ENCODE measurements around the gene CRYGB.
"Not testable (repeated sequence)": the region's sequence is repeated elsewhere in the genome, so short reads cannot be mapped to it uniquely, and the experiment has no call there.

The CRYGB gene

DNA sequence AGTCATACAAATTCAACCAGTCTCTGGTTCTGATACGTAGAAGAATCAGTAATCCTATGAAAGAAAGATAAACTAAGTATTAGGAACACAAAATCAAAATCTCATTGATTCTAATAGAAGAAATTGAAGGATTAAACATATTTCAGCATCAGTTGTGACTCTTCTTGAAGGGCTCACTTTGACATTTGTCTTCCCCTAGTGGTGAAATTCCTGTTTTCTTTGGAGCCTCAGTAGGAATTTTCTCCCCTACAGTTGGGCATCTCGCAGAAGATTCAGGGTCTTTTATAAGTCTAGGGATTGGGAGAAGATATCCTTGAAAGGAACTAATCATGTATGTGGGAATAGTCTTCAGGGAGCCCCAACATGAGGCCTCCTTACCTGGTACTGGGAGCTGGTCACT is 2.8 kb upstream of the CRYGB start:
- DNase-seq, result no peak

DNA sequence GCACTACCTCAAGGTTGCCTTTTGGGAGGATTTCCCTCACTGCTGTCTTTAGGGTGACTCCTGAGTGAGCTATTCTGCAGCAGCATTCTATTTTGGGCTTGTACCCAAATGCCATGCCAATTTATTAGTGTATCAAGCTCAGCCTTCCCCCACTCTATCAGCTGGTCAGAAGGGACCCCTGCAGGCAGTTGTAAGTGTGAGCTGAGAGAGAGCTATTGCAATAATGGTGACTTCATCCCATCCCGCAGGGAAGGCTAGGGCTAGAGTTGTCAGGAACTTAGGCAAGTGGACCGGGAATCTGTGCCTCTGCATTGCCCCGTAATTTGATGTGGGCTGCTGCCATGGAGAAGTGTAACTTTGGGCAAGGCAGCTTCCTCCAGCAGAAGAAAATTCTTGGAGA is 1.8 kb upstream of the CRYGB start:
- DNase-seq, result no peak

DNA sequence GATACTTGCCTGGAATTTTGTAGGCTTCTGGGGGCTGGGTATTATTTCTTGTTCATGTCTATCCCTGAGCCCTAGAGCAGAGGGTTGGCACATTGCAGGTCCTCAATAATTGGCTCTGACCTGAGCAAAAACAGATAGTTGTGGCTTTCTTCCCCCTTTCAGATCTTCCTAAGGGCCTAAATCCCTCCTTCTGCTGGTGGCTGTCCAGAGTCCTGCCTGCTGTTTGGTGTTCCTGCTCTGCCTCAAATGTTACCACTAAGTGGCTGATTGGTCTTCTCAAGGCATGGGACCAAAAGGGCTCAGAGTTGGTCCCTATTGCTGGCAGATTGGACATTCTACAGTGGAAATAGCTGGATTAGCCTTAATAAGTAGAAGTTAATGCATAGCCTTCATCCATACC is 1.1 kb upstream of the CRYGB start:
- no peak for DNase-seq

DNA sequence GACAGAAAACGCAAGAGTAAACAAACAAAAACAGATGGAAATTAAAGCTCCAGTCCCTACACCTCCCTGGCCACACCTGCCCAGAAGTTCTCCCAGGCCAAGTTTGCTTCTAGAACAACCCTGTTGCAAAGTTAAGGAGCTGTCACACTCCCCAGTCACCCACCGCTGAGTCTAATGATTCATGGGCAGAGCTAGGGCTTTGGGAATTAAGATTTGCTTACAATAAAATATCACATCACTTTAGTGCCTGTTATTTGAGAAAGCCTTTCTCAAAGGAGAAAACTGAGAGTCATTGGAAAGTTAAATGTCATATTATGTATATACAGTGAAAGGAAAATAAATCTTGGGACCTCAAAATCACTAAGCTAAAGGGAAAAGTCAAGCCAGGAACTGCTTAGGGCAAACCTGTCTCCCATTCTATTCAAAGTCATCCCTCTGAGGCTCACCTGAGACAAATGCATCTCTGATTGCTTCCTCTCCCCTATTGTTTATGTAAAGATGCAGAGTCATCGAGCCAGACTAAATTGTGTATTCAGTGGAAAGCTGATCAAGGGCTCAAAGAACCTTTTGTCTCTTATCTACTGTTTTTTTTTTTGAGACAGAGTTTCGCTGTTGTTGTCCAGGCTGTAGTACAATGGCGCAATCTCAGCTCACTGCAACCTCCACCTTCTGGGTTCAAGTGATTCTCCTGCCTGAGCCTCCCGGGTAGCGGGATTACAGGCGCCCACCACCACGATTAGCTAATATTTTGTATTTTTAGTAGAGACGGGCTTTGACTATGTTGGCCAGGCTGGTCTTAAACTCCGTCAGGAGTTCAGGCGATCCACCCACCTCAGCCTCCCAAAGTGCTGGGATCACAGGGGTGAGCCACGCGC is 2.8 kb downstream of the CRYGB start:
- DNase-seq, result no peak

DNA sequence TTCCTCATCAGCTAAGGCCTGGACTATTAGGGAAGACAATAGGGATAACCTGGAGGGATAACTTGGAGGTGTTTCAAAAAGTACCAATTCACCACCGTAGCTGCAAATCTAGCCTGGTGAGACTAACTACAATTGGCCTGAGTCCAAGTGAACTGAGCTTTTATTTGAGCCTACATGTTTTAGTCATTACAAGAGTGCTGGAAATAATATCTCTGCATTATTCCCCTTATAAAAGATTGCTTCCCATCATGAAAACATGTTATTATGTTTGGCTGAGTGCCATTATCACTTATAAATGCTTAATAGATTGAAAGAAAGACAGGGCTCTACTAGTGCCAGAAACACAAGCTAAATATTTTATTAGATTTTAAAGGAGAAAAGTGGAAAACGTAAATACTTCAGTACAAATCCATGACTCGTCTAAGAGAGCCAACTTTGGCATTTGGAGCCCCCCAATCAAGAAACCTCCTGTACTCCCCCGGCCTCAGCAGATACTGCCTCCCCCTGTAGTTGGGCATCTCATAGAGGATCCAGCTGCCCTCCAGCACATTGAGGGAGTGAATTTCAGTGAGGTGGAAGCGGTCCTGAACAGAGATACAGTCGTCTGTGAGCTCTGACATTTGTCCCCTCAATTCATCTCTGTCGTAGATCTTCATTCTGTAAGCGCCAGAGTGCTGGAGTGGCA is 3.6 kb downstream of the CRYGB start:
- DNase-seq, result peak; percentile 56

DNA sequence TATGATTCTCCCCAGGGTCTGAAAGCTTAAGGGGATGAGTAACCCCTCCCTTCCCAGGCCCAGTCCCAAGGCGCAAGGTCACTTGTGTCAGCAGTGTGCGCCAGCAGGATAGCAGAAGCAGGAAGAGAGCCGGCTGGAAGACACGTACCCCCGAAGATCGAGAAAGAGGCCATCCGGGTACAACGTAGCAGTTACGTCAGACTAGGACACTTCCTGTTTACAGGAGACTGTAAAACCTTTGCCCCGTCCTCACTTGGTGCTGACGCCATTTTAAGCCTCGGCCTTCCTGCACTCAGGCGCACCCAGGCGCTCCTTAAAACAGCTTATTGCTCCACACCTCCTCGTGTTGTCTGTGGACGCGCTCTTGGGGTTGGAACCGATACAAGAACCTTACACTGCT is 6.5 kb downstream of the CRYGB start:
- no peak for DNase-seq

DNA sequence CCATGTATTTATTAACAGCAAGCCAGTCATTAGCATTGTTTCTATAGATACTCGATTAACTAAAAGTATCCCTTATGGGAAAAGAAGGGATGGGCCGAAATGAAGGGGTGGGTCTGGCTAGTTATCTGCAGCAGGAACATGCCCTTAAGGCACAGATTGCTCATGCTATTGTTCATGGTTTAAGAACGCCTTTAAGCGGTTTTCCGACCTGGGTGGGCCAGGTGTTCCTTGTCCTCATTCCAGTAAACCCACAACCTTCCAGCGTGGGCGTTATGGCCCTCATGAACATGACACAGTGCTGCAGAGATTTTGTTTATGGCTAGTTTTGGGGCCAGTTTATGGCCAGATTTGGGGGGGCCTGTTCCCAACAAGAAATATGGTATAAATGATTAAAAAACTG is 7.6 kb downstream of the CRYGB start:
- not testable (repeated sequence) for DNase-seq

DNA sequence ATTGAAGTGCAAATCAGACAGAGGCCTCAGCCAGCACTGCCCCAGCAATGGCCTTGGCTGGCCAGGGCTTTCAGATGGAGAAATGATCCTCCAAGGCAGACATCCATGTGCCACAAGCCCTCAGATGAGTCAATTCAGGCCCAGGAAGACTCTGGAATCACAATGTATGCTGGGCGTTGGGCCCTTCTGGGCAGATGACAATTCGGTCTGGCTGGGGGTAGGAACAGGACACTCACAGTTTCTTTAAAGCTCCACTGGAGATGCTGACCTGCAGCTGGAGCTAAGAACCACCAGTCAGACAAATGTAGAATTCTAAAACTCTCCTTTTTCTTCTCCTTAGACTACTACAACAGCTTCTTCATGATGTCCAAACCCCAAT is 9.3 kb downstream of the CRYGB start:
- no peak for DNase-seq

DNA sequence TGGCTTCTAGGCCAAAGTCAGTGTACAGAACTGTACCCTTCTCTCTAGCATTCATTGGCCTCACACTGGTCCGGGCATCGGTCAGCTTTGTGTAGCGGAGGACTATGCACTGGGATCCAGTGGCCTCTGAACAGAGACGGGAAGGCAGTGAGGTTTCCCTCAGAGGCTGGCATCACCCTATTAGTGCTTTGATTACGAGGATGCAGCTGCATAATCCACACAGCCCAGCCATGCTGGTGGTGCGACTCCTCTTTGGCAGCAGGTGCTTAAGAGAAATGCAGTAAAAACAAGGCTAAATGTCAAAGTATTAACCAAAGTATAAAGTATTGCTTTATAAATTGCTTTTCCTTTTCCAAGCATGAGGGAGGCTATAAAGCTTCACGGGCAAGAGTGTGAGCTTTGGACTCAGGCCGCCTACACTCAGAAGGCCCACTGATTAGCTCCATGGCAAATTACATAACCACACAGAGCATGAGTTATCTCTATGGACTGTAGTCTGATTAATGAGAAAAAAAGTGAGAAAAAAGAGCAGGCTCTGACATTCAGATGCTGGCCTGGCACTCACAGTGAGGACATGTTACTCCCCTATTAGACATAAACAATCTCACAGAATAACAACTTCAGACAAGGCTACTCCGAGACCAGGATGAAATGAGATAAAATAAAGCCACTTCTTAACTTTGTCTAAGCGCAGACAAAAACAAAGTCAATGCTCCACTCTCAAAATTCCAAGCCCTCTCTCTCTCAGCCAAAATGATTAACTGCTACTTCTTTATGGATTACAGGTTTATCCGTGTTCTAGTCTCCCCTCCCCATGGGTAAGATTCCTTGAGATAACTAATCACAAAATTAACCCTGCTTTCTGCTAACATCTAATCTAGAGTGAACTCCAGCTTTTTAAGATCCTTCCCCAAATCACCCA is 9.9 kb downstream of the CRYGB start:
- DNase-seq, result no peak

DNA sequence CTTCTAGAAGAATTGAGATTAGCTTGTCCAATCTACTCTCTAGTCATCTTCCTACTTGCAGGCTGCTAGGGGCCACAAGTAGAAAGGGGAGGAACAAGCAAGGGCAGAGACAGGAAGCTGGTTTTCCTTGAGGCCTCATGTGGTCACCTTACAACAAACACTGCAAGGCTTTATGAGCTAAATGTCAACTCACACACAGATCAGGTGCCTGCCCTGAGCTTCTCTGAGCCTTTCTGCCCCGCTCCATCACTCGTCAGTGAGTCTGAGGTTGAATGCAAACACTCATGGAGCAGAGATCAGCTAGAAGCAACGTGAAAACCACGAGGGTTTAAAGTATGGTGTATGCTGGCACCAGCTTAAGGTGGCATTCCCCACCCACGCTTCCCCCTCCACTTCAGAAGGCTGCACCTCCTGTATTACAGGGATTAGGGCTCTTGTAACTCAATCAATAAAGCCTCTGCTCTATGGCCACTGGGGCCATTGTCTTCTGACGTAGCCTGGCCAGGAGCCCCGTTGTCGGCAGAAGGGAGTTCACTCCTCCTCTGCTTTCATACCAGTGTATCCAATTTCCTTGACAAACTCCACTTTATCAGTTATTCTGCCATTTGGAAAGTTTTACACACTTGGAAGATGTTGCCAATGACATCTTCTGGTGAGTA is 10.9 kb downstream of the CRYGB start:
- DNase-seq, result no peak

DNA sequence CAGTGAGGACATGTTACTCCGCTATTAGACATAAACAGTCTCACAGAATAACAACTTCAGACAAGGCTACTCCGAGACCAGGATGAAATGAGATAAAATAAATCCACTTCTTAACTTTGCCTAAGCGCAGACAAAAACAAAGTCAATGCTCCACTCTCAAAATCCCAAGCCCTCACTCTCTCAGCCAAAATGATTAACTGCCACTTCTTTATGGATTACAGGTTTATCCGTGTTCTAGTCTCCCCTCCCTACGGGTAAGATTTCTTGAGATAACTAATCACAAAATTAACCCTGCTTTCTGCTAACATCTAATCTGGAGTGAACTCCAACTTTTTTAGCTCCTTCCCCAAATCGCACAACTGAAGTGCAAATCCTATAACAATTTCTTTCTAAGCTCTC is 15.2 kb downstream of the CRYGB start:
- DNase-seq, result no peak

DNA sequence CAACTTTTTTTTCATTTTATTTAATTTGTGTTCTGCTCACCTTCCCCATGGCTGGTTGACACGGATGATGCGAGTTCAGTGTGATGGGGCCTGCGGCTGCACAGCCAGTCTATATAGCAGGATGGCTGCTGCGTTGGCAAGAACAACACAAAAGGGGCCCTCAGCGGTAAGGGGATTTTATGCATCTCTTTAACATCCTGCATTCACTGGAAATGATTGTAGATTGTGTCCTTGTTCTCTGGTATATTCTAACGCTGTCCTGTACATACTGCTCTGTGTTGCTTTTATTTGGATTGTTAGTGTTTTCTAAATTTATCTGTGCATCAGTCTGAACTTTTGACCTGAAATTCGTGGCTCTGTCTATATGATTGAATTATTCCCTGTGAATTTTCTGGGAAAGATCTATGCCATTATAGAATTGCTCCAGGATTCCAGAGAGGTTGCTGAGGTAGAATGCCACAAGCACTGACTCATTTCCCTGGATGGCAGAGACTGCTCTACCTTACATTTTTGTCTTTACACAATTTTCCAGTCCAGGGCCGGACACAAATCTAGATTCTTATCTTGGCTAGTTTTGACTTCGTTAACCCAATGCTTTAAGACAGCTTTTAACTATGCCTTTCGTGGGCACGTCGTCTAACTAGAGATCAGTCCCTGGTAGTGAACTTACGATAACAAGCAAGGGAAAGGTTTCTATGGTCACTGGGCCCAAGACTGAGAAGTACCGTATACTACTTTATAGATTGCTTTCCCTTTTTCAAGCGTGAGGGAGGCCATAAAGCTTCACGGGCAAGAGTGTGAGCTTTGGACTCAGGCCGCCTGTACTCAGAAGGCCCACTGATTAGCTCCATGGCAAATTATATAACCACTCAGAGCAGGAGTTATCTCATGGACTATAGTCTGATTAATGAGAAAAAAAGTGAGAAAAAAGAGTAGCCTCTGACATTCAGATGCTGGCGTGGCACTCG is 15.9 kb downstream of the CRYGB start, which contains the start of gene CRYGC:
TSS of gene CRYGC (minus strand) at position 85 of the 968 bp plus-strand sequence. CDS start at position 49, 36 bp downstream.
- DNase-seq, result no peak

DNA sequence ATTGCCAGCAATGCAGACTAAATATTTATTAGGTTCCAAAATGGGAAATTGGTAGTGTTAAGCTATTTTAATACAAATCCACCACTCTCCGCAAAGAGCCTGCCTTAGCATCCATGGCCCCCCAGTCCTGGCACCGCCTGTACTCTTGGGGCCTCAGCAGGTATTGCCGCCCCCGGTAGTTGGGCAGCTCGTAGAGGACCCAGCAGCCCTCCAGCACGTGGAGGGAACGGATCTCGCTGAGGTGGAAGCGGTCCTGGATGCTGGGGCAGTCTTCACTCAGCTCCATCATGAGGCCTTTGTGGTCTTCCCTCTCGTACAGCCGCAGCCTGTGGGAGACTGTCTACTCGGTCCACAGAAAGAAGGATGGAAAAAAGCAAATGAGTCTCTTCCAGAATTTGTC is 17.8 kb downstream of the CRYGB start:
- DNase-seq, result no peak

DNA sequence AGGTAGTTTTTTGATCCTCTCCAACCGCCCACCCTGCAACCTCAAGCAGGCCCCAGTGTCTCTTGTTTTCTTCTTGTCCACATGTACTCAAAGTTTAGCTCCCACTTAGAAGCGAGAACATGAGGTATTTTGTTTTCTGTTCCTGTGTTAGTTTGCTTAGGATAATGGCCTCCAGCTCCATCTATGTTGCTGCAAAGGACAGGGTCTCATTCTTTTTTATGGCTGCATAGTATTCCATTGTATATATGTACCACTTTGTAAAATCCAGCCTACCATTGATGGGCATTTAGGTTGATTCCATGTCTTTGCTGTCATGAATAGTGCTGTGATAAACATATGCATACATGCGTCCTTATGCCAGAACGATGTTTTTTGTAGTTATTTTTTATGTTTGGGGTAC is 18.9 kb downstream of the CRYGB start:
- DNase-seq, result no peak

DNA sequence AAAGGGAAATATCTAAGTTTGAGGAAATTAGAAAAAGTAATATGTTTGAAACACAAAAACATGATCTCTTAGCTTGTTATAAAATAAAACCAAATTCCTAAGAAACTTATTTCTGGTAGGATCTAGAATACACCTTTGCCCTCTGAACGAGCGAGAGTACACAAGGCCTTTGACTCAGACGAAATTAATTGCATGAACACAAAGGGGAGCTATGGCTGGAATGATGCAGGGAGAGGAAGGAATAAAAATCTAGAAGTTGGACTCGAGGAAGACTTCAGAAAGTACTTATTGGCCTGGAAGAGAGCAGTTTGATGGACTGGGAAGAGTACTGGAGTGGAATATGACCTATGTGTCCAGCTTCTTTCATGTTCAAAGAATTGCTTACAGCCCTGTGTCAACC is 20.7 kb downstream of the CRYGB start:
- no peak for DNase-seq

DNA sequence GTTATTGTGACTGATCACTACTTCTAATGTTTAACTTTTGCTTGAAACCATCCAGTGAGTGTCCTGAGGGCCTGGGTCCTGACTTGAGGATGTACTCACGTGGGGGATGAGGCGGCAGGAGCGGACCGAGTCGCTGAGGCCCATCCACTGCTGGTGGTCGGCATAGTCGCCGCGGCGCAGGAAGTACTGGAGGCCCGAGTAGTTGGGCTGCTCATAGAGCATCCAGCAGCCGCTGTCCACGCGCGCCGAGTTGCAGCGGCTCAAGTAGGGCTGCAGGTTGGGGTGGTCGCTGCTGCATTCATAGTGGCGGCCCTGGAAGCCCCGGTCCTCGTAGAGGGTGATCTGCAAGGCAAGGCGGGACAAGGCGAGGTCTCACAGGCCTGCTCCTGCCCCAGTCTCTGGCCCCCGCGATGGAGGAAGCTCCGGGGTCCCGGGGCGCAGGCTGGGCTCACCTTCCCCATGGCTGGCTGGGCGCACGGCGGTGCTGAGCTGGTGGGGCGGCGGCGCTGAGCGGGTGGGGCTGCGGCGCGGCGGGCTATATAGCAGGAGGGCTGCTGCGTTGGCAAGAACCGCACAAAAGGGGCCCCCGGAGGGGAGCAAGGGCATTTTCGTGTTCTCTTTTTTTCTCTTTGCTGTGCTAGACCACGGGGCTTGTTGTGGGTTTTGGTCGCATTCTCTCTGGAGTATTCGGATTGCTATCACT is 21.8 kb downstream of the CRYGB start, which contains the start of gene CRYGD:
TSS of gene CRYGD (minus strand) at position 512 of the 703 bp plus-strand sequence. CDS start at position 461, 51 bp downstream.
- DNase-seq, result peak; percentile 73

DNA sequence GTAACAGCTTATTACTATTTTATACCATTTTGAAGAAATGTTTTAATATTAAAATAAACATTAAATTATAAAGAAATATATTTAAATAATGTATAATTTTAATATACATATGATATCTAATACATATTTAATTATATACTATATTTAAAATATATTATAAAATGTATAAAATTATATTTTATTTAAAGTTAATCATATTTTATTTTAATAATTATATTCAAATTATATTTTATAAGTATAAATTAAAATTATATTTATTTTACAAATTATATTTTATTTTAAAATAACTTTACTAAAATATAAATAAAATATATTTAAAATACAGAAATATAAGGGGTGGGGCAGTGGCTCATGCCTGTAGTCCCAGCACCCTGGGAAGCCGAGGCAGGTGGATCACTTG is 23.7 kb downstream of the CRYGB start:
- no peak for DNase-seq

DNA sequence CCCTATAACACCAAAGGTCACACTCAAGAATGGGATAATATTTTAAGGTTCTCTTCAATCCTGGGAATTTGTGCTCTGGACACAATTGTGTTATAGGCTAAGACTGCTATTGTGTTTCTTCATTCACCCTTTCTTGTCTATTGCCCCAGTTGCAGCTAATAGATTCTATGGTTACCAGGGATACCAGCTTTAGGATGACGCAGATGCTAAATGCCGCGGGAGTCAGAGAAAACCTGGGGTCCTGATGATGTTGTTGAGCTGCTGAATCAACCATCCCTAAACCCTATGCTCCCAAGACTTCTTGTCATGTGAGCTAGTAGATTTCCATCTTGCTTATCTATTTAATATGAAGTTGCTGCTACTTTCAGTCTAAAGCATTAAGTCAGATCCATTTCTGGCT is 27.0 kb downstream of the CRYGB start:
- DNase-seq, result peak; percentile 88

DNA sequence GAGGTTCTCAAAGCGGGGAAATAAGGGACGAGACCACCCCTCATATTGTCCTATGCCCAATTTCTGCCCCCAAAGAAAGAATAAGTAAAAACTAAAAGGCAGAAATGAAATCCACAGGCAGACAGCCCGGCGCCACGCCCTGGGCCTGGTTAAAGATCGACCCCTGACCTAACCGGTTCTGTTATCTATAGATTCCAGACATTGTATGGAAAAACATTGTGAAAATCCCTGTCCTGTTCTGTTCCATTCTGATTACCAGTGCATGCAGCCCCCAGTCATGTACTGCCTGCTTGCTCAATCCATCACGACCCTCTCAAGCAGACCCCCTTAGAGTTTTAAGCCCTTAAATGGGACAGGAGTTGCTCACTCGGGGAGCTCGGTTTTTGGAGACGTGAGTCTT is 28.6 kb downstream of the CRYGB start:
- not testable (repeated sequence) for DNase-seq

DNA sequence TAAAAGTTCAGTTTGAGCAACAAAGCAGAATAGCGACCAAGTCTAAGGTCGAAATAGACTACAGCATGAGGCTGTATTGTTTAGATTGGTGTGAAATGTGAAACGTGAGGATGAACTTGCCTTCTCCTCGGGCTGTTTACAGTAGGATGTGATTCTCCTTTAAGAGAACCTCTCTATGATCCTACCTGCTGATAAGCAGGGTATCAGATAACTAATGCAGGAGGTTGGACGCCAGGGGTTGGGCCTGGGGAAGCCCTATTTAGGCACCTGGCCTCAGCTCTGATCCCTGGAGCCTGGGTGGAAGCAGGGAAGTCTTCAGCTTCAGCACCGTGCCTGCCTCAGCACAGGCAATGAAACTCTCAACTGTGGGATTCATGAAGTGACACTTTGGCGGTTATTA is 33.0 kb downstream of the CRYGB start:
- DNase-seq, result no peak

Data from eye (tissue), 1 donor.